ENCODE data around the gene NUAK1. TPM values are rescaled to one million over a fixed set of nuclear protein-coding genes. Genes with fewer than 3 reads are reported as not detected.

NUAK1 gene
- total RNA-seq, 6 donors from 2014 or later = 7.1 to 28.7 (median 10.9) TPM

- 98 to 100% methylated on average over 6 of the region's 6 CpGs for WGBS, 2 donors
- no peak for TF ChIP-seq EP300 (IDR thresholded peaks at IDR 0.05)
- no peak for TF ChIP-seq CTCF (IDR thresholded peaks at IDR 0.05)
- TF ChIP-seq POLR2A (IDR thresholded peaks at IDR 0.05) = no peak
- TF ChIP-seq POLR2AphosphoS5 (IDR thresholded peaks at IDR 0.05) = no peak
- Histone ChIP-seq H3K9me3 (no peaks in the 10 kb centered on the region), H3K36me3 (peaks cover 0 to 21% (median 0%) of the 10 kb centered on the region in 4 donors), H3K4me3 (no peak overlapping the region), H3K27ac (peak overlapping the region in 1 of 4 donors; percentile 54), H3K27me3 (no peaks in the 10 kb centered on the region), H3K4me1 (peaks cover 7 to 18% (median 11%) of the 10 kb centered on the region in 4 donors)
- DNase-seq (no peak), ATAC-seq (ENCODE audit: low FRiP score in 2 of 2) (no peak)
Observed at GRCh38 chr12:106070611-106071010, 68.1 kb downstream of the NUAK1 start.

- no peak for TF ChIP-seq EP300 (IDR thresholded peaks at IDR 0.05)
- no peak for TF ChIP-seq POLR2AphosphoS5 (IDR thresholded peaks at IDR 0.05)
- TF ChIP-seq CTCF (IDR thresholded peaks at IDR 0.05) = no peak
- TF ChIP-seq POLR2A (IDR thresholded peaks at IDR 0.05) = no peak
- Histone ChIP-seq H3K27ac (no peak overlapping the region), H3K9me3 (no peaks in the 10 kb centered on the region), H3K27me3 (no peaks in the 10 kb centered on the region), H3K4me3 (no peak overlapping the region), H3K36me3 (peaks cover 0 to 21% (median 0%) of the 10 kb centered on the region in 4 donors), H3K4me1 (peaks cover 7 to 13% (median 10%) of the 10 kb centered on the region in 4 donors)
- ATAC-seq (ENCODE audit: low FRiP score in 2 of 2) (no peak), DNase-seq (no peak)
- 67 to 80% methylated on average over 1 of the region's 1 CpG for WGBS, 2 donors
Observed at GRCh38 chr12:106070147-106070546, 68.6 kb downstream of the NUAK1 start.

- 98 to 100% methylated on average over 3 of the region's 3 CpGs for WGBS, 2 donors
- no peak for DNase-seq
- ATAC-seq (ENCODE audit: low FRiP score in 2 of 2) = no peak
- no peak for TF ChIP-seq EP300 (IDR thresholded peaks at IDR 0.05)
- no peak for TF ChIP-seq POLR2AphosphoS5 (IDR thresholded peaks at IDR 0.05)
- no peak for TF ChIP-seq CTCF (IDR thresholded peaks at IDR 0.05)
- TF ChIP-seq POLR2A (IDR thresholded peaks at IDR 0.05) = no peak
- H3K4me1 ChIP-seq = peaks cover 0 to 2% (median 0%) of the 10 kb centered on the region in 4 donors
- no peak overlapping the region for H3K27ac ChIP-seq
- H3K9me3 ChIP-seq = no peaks in the 10 kb centered on the region
- peaks cover 0 to 26% (median 0%) of the 10 kb centered on the region in 4 donors for H3K36me3 ChIP-seq
- H3K27me3 ChIP-seq = no peaks in the 10 kb centered on the region
- no peak overlapping the region for H3K4me3 ChIP-seq
Observed at GRCh38 chr12:106068296-106068695, 70.5 kb downstream of the NUAK1 start.

GRCh38 chr12:106067606-106068205, 71.0 kb downstream of the NUAK1 start:
- ATAC-seq (ENCODE audit: low FRiP score in 2 of 2) (no peak), DNase-seq (no peak)
- Histone ChIP-seq H3K4me3 (no peak overlapping the region), H3K27ac (no peak overlapping the region), H3K27me3 (no peaks in the 10 kb centered on the region), H3K9me3 (no peaks in the 10 kb centered on the region), H3K4me1 (peaks cover 0 to 2% (median 0%) of the 10 kb centered on the region in 4 donors), H3K36me3 (peaks cover 0 to 26% (median 0%) of the 10 kb centered on the region in 4 donors)
- WGBS, 2 donors = 93 to 94% methylated on average over 14 to 15 of the region's 15 CpGs
- TF ChIP-seq CTCF (IDR thresholded peaks at IDR 0.05) (no peak), EP300 (IDR thresholded peaks at IDR 0.05) (no peak), POLR2AphosphoS5 (IDR thresholded peaks at IDR 0.05) (no peak), POLR2A (IDR thresholded peaks at IDR 0.05) (no peak)
